Activated naive CD8-positive, alpha-beta T cell treated with anti-CD3 and anti-CD28 coated beads, Interleukin-2, amount 10 ng/mL, durations not matched to agents 7 days and 5 days (primary cell): Measurements from ENCODE around the gene CSTA. TPM values are rescaled to one million over a fixed set of nuclear protein-coding genes. Genes with fewer than 3 reads are reported as not detected.

Experiments used
- total RNA-seq, 2 experiments: library from RNA; stranded (reverse); gene quantifications; one replicate each; pipeline ENCODE4 v1.2.3, GENCODE V29; 2021

Gene CSTA
- total RNA-seq, 2 experiments from 2014 or later, result not detected

Other genes with a start within 250 kb of the CSTA start
- not detected for gene CASR, start 141.6 kb upstream of the CSTA start, total RNA-seq
- 10 to 100 TPM; 33.6 to 34.4 TPM for gene MIX23, start 58.0 kb downstream of the CSTA start, total RNA-seq
- gene FAM162A, start 58.9 kb downstream of the CSTA start, total RNA-seq, result 100 to 1,000 TPM; 122 to 123 TPM
- gene WDR5B, start 90.8 kb downstream of the CSTA start, total RNA-seq, result 1 to 10 TPM; 6.6 to 7.6 TPM
- 10 to 100 TPM; 53.8 to 60.6 TPM for gene KPNA1, start 189.7 kb downstream of the CSTA start, total RNA-seq
- gene PARP9, start 239.1 kb downstream of the CSTA start, total RNA-seq, result 100 to 1,000 TPM; 107 to 114 TPM
- 100 to 1,000 TPM; 116 to 117 TPM for gene DTX3L, start 239.1 kb downstream of the CSTA start, total RNA-seq